CD4-positive, alpha-beta T cell treated with Interferon gamma for 1 hour (primary cell): Measurements from ENCODE around the gene DLGAP1.

Experiments used
- DNase-seq: peaks from one replicate; pipeline ENCODE4 v3.0.0-alpha.2; 2020

Gene DLGAP1

DNA sequence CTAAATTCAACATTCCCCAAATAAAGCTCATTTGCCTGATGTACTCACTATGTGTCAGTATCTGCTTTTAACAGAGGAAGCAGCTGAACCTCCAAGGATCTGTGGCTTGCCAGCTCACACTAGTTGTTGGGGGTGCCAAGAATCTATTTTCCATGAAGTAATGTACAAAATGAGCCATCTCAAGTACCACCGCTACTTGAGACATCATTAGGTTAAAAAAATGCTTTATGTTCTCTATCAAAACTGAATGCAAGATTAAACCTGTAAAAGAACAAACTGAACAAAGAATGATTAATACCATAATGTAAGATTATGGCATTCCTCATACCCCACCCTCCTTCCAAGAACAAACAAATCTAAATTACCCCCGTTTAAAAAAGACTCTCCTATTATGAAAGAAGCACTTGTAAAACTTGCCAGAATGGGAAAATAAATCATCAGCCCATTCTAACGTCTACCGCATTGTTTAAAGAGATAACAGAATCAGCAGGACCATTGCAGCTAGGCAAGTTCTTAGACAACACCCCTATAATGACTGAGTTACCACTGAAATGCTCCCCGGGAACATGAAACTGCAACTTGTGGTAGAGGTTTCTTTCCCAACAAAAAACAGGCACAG, 471.6 kb downstream of the DLGAP1 start:
- no peak for DNase-seq

GRCh38 chr18:3982541-3982940, 472.6 kb downstream of the DLGAP1 start:
- no peak for DNase-seq

- DNase-seq: no peak
Measured at GRCh38 chr18:3979024-3979423, 476.1 kb downstream of the DLGAP1 start.

- DNase-seq: no peak
Measured at GRCh38 chr18:3973191-3973850, 481.8 kb downstream of the DLGAP1 start.

GRCh38 chr18:3972291-3972930, 482.7 kb downstream of the DLGAP1 start:
- DNase-seq: no peak

- DNase-seq: no peak
Measured at GRCh38 chr18:3970929-3971328, 484.2 kb downstream of the DLGAP1 start.

- DNase-seq: no peak
Measured at GRCh38 chr18:3967359-3968180, 487.5 kb downstream of the DLGAP1 start.

GRCh38 chr18:3966642-3967358, 488.3 kb downstream of the DLGAP1 start:
- no peak for DNase-seq

- DNase-seq: no peak
Measured at GRCh38 chr18:3966246-3966641, 488.9 kb downstream of the DLGAP1 start.

DNA sequence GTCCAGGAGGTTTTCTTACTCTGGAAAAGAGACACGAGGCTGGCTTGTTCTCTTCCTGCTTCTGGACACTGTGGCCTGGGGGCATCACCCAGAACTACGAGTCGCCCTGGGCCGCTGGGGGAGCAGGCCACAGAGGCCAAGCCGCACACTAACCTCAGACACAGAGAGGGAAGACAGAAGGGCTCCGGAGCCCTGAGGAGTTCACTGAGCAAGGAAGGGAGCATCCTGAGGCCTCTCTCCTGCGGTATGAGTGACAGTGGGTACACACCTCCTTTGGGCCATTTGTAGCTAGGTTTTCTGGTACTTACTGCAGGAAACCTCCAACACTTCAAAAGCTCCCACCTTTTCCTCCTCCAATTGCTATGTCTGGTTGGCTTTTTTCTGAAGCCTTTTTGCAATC, 494.1 kb downstream of the DLGAP1 start:
- DNase-seq: no peak

DNA sequence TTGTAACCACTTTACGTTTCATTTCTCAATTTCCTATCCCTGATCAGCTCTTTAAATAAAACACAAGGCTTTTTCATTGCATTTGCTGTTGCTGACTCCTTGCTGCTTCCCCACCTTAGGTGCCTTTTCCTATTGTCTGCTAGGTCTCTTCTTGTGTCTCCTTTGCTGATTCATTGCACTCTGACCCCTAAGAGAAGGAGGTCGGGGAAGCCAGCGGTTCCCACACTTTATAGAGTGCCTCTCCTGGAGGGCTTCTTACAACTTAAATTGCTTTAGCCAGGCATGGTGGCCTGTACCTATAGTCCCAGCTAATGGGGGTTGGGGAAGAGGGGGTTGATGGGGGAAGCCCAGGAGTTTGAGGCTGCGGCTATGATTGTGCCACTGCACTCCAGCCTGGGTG, 495.0 kb downstream of the DLGAP1 start:
- DNase-seq: no peak

DNA sequence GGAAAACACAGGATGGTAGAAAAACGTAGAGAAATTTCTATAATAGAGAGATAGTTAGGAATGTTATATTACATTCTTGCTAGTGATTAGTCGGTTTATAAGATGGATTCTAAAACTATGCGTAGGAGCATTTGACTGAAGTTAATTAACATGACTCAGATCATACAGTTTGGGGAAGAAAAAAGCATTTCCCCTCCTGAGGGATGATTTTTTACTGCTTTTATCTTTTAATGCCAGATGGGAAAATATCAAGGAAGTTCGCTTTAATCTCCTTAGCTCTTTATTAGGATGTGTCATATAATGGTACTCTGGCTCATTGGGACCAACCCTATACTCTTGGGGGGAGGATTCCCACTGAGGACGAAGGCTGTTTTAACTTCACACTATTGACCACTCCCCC, 503.1 kb downstream of the DLGAP1 start:
- DNase-seq: no peak

- DNase-seq: no peak
Measured at GRCh38 chr18:3950668-3951404, 504.3 kb downstream of the DLGAP1 start.

GRCh38 chr18:3948958-3949357, 506.1 kb downstream of the DLGAP1 start:
- no peak for DNase-seq

GRCh38 chr18:3947383-3947782, 507.7 kb downstream of the DLGAP1 start:
- no peak for DNase-seq

DNA sequence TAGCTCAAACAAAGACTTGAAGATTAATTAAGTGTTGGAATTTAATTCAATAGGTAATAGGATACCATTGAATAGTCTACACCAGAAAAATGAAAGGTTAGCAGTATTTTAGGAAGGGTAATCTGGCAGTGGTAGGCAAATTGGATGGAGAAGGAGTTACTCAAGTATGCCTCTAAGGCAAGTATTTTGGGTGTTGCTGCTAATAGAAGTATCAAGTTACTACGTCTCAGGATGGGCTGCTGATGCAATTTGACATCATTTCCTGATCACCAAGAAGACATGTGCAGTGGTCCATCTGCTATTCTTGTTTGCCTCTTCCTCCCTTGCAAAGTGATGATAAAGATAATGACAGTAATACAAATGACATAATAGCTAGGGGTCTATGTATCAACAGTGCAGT, 519.8 kb downstream of the DLGAP1 start:
- DNase-seq: no peak

DNA sequence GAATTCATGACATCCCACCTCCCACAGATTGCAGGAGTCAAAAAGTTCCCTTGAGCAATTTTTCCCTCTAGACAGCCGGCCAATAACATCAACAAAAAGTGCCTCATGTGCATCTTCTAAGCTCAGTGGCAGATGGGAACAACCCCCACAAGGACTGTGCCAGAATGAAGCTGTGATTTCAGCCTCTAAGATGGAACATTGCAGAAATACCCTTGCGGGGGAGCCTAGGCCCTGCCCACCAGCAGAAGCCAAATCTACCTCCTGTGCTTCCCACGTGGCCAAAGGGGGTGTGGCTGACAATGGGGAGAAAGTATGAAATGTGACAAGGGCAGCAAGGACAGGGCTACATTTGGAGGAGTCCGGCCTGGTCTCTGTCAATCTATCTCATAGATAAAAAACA, 522.8 kb downstream of the DLGAP1 start:
- DNase-seq: no peak

DNA sequence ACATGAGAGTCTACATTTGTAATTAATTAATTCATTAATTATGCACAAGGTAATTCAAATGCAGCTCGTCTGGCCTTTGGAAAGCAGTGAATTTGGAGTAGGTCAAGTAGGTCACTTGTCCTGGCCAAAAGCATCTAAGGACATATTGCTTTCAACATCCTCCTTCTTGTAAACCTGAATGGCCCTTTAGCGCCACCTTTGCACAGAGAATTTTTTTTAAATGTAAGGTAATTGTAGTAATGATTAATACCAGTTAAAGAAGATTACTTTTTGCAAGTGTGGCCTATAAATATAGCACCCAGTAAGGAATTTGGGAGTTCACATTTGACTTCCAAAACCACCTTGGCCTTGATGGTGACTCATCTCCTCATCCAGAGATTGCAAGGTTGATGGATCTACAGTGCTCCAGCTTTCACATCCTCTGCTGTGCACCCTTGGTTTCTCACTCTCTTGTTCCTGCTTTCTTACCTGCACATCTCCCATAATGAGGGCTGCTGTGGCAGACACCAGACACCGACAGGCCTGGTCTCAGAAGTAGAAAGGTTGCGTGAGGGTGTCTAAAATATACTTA, 523.5 kb downstream of the DLGAP1 start:
- DNase-seq: no peak

DNA sequence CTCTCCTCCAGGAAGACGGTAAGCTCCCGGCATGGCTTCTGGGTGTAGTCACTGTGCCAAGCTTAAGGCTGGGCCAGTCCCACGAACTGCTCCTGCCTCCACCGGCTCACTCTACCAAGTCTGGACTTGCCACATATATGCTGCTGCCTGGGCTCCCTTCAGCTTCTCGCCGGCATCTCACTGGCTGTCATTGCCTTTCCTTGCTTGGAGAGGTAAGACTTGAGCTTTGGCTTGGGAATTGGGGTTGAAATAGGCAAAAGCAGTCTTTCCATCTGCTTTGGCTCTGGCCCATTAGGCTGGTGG, 524.1 kb downstream of the DLGAP1 start:
- DNase-seq: no peak

GRCh38 chr18:3930126-3931012, 524.7 kb downstream of the DLGAP1 start:
- no peak for DNase-seq

- no peak for DNase-seq
Measured at GRCh38 chr18:3924455-3924854, 530.7 kb downstream of the DLGAP1 start.
